Lower lobe of right lung (tissue), 2 donors: ENCODE results near the gene CYB5R3. TPM values are rescaled to one million over a fixed set of nuclear protein-coding genes. Genes with fewer than 3 reads are reported as not detected.

Experiments used
- ATAC-seq, 2 donors: fragments of 200-7000 bp; cut with Tn5 transposase; one replicate each; pipeline ENCODE4 v1.9.1; 2020 to 2022; ENCODE audit warnings: mild to moderate bottlenecking in 2 of 2, moderate library complexity in 2 of 2
- DNase-seq: peaks from one replicate; pipeline ENCODE4 v3.0.0-alpha.2; 2020
- H3K27ac ChIP-seq: fragments of 200-600 bp; one replicate; pipeline ENCODE4 v1.8.0; 2022
- H3K27me3 ChIP-seq: fragments of 200-600 bp; one replicate; pipeline ENCODE4 v1.8.0; 2022; ENCODE audit warnings: low read depth
- H3K36me3 ChIP-seq: fragments of 200-600 bp; one replicate; pipeline ENCODE4 v1.8.0; 2022; ENCODE audit warnings: mild to moderate bottlenecking
- H3K4me1 ChIP-seq: fragments of 200-600 bp; one replicate; pipeline ENCODE4 v1.8.0; 2022
- H3K4me3 ChIP-seq: fragments of 200-600 bp; one replicate; pipeline ENCODE4 v1.8.0; 2022; ENCODE audit warnings: mild to moderate bottlenecking
- H3K9me3 ChIP-seq: fragments of 200-600 bp; one replicate; pipeline ENCODE4 v1.8.0; 2022
- intact Hi-C: fragments of 100-400 bp; cut with DNase I; formaldehyde crosslinking; loops from one replicate; pipeline ENCODE4 v1.11.0; 2022
- total RNA-seq: library from RNA; stranded (reverse); fragmentation: NEBNext Ultra II Directional; extraction: Animal tissue kit (Norgen Biotek cat#: 25700); gene quantifications from one replicate; pipeline ENCODE4 v1.2.1, GENCODE V29; 2021
- TF ChIP-seq, protein P1 (sequence below): fragments of 200-600 bp; IDR thresholded peaks from one replicate; pipeline ENCODE4 v1.8.0; 2022; ENCODE audit warnings: antibody characterized with exemption, mild to moderate bottlenecking
- donor health status: DM: no; HTN: yes; CAD: no; lungs with severe emphysema.

Gene CYB5R3
- total RNA-seq, 1 donor from 2014 or later: 219 TPM

DNA sequence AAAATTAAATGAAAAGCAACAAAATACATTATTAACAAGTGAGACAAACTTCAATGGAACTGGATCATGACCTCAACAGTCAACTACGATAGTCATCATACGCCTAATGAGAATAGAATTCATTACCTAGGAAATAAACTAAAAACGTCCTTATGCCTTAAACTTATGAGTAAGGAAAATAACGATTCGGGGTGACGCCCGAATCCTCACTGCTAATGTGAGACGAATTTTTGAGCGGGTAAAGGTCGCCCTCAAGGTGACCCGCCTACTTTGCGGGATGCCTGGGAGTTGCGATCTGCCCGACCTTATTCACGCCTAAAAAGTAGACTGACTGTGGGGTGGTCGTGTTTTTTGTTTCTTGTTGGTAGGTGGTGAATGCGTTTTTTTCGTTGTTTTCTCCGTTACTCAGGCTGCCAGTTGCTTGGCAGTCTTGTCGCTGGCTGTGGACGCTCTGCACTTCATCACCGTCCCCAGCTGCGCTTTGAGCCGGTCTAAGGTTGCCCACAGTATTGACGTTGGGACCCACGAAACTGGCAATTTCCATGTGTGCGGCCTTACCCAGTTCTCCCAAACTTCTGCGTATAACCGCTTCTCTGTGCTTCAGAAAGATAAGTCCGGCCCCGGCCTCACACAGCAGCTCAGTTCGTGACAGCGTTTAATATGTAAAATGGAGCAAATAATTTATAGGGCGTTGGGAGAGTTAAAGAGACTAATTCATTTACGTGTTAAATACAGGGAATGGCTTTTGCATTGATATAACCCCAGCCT, 33.9 kb downstream of the CYB5R3 start:
- TF ChIP-seq, protein P1, sequence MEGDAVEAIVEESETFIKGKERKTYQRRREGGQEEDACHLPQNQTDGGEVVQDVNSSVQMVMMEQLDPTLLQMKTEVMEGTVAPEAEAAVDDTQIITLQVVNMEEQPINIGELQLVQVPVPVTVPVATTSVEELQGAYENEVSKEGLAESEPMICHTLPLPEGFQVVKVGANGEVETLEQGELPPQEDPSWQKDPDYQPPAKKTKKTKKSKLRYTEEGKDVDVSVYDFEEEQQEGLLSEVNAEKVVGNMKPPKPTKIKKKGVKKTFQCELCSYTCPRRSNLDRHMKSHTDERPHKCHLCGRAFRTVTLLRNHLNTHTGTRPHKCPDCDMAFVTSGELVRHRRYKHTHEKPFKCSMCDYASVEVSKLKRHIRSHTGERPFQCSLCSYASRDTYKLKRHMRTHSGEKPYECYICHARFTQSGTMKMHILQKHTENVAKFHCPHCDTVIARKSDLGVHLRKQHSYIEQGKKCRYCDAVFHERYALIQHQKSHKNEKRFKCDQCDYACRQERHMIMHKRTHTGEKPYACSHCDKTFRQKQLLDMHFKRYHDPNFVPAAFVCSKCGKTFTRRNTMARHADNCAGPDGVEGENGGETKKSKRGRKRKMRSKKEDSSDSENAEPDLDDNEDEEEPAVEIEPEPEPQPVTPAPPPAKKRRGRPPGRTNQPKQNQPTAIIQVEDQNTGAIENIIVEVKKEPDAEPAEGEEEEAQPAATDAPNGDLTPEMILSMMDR: no peak

DNA sequence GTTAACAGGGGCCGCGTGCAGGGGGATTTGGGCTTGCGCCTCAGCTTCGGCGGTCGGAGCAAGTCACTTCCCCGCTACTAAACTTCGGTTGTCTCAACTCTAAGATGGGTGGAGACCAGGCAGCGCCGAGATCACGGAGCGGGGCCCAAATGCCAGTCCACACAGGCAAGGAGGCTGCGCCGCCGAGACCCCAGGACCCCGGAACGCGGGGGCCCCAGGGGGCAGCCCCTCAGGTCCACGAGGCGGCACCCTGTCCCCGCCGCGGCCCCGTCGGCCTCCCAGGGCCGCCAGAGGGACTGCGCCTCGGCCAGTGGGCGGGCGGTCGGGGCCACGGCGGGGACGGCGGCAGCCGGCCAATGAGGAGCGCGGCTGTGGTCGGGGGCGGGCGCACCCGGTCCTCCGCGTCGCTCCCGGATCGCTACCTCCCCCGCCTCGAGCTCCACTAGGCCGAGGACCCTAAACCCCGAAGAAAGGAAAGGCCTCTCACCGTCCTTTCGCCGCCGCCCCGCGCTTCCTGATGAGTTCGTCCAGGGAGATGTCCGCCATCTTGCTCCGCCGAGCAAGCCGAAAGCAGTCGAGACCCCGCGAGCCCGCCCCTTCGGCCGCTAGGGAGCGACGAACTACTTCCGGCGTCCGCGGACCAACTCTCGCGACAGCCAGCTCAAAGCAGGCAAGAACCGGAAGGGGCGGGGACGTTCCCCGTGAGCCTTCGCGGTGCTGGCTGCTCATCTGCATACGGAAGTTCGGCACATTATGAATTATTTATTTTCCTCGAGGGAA, 34.7 kb downstream of the CYB5R3 start, which contains the start of gene POLDIP3:
Gene POLDIP3 (minus strand): TSS at position 572 of the 780 bp plus-strand sequence. CDS start 26 bp downstream, at position 546.
- intact Hi-C loops: no loop called here
- Histone ChIP-seq H3K36me3 (peaks cover 24% of the 10 kb centered on the region), H3K27ac (peak within 1 kb of the TSS; percentile 97), H3K27me3 (no peaks in the 10 kb centered on the region), H3K9me3 (no peaks in the 10 kb centered on the region), H3K4me3 (peak within 1 kb of the TSS; percentile 95), H3K4me1 (peaks cover 66% of the 10 kb centered on the region)
- peak; percentile 95 for ATAC-seq
- TF ChIP-seq, protein P1: peak; percentile 37
- peak; percentile 99 for DNase-seq

More for the DNA sequence above, 33.9 kb downstream of the CYB5R3 start:
- ATAC-seq: peak; percentile 77 to 80
- peak; percentile 85 for DNase-seq
- Histone ChIP-seq H3K36me3 (peaks cover 27% of the 10 kb centered on the region), H3K9me3 (no peaks in the 10 kb centered on the region), H3K4me3 (peak overlapping the region; percentile 95), H3K4me1 (peaks cover 59% of the 10 kb centered on the region), H3K27me3 (no peaks in the 10 kb centered on the region), H3K27ac (peak overlapping the region; percentile 97)
- intact Hi-C loops: no loop called here

- no peak for ATAC-seq
- peak overlapping the region; percentile 95 for H3K4me3 ChIP-seq
- DNase-seq: no peak
- peaks cover 73% of the 10 kb centered on the region for H3K4me1 ChIP-seq
- TF ChIP-seq, protein P1: no peak
- no peaks in the 10 kb centered on the region for H3K9me3 ChIP-seq
- H3K27me3 ChIP-seq: no peaks in the 10 kb centered on the region
- H3K27ac ChIP-seq: peak overlapping the region; percentile 97
- peaks cover 21% of the 10 kb centered on the region for H3K36me3 ChIP-seq
- intact Hi-C loops: no loop called here
Observed at GRCh38 chr22:42613872-42614301, 35.3 kb downstream of the CYB5R3 start.

DNA sequence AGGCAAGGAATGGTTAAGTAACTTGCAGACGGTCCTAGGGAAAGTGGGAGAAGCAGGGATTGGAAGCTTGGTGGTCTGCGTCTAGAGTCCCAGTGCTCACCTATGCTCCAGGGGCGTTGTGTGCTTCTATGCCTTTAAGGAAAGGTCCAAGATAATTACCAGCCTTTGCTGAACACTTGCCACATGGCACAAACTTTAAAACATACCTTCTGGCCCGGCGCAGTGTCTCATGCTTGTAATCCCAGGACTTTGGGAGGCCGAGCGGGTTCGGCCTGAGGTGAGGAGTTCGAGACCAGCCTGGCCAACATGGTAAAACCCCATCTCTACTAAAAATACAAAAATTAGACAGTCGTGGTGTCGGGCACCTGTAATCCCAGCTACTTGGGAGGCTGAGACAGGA, 36.9 kb downstream of the CYB5R3 start:
- Histone ChIP-seq H3K4me1 (peaks cover 77% of the 10 kb centered on the region), H3K4me3 (peak overlapping the region; percentile 95), H3K9me3 (no peaks in the 10 kb centered on the region), H3K27me3 (no peaks in the 10 kb centered on the region), H3K36me3 (peaks cover 19% of the 10 kb centered on the region), H3K27ac (peak overlapping the region; percentile 97)
- intact Hi-C loops: no loop called here
- DNase-seq (no peak), ATAC-seq (no peak)
- TF ChIP-seq, protein P1: no peak

DNA sequence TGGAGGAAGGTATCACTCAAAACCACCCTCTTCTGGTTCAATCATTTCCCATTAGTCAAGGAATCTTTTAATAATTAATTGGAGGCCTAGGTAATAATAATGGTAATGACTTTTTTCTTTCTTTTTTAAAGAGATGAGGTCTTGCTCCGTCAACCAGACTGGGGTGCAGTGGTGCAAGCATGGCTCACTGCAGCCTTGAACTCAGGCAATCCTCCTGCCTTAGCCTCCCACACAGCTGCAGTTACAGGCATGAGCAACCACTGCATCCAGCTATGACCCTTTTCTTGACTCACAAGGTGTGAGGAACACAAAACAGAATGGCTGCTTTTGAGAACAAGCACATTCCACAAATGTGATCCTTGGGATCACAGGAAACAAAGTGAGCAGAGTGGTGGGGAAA, 38.1 kb downstream of the CYB5R3 start:
- Histone ChIP-seq H3K27me3 (no peaks in the 10 kb centered on the region), H3K27ac (peak overlapping the region; percentile 72), H3K9me3 (no peaks in the 10 kb centered on the region), H3K36me3 (peaks cover 19% of the 10 kb centered on the region), H3K4me1 (peaks cover 65% of the 10 kb centered on the region), H3K4me3 (no peak overlapping the region)
- intact Hi-C loops: no loop called here
- no peak for DNase-seq
- TF ChIP-seq, protein P1: no peak
- no peak for ATAC-seq
